ENCODE results near the gene PCNT. TPM values are rescaled to one million over a fixed set of nuclear protein-coding genes. Genes with fewer than 3 reads are reported as not detected.
A peak's percentile ranks its signal among the peaks of the same experiment; 100 is the strongest.

Gene PCNT
- total and polyA plus RNA-seq, 9 of the 15 experiments (the other 6 are each of a cell fraction or from before 2014, with no cell fraction given) = 9.1 to 53.5 (median 31.3) TPM

DNA sequence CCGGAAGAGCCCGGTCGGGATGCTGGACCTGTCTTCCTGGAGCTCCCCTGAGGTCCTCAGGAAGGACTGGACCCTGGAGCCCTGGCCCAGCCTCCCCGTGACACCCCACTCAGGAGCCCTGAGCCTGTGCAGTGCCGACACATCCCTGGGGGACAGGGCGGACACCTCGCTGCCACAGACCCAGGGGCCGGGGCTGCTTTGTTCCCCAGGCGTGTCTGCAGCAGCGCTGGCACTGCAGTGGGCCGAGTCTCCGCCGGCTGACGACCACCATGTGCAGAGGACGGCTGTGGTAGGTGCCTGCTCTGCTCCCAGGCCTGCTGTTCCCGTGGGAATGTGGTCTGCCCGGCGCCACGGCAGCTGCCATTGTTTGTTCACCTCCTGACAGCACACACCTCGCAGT is 92.6 kb downstream of the PCNT start (continued):
- TF ChIP-seq, protein P1, sequence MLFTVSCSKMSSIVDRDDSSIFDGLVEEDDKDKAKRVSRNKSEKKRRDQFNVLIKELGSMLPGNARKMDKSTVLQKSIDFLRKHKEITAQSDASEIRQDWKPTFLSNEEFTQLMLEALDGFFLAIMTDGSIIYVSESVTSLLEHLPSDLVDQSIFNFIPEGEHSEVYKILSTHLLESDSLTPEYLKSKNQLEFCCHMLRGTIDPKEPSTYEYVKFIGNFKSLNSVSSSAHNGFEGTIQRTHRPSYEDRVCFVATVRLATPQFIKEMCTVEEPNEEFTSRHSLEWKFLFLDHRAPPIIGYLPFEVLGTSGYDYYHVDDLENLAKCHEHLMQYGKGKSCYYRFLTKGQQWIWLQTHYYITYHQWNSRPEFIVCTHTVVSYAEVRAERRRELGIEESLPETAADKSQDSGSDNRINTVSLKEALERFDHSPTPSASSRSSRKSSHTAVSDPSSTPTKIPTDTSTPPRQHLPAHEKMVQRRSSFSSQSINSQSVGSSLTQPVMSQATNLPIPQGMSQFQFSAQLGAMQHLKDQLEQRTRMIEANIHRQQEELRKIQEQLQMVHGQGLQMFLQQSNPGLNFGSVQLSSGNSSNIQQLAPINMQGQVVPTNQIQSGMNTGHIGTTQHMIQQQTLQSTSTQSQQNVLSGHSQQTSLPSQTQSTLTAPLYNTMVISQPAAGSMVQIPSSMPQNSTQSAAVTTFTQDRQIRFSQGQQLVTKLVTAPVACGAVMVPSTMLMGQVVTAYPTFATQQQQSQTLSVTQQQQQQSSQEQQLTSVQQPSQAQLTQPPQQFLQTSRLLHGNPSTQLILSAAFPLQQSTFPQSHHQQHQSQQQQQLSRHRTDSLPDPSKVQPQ (CRISPR knock-in tag; IDR thresholded peaks at IDR 0.05; ENCODE audit: borderline replicate concordance) = no peak
- TF ChIP-seq RBM22 (IDR thresholded peaks at IDR 0.05; ENCODE audit: low read depth, low read length, poor library complexity, severe bottlenecking) (peak; percentile 33), POLR2G (IDR thresholded peaks at IDR 0.05; ENCODE audit: low read depth, low read length) (0 out of 2 replicates have a peak, but pooled peaks have one; percentile 12), CC2D1A (IDR thresholded peaks at IDR 0.05) (no peak), SRSF1 (IDR thresholded peaks at IDR 0.05; ENCODE audit: low read depth, low read length) (no peak)
- TF ChIP-seq, protein P2, sequence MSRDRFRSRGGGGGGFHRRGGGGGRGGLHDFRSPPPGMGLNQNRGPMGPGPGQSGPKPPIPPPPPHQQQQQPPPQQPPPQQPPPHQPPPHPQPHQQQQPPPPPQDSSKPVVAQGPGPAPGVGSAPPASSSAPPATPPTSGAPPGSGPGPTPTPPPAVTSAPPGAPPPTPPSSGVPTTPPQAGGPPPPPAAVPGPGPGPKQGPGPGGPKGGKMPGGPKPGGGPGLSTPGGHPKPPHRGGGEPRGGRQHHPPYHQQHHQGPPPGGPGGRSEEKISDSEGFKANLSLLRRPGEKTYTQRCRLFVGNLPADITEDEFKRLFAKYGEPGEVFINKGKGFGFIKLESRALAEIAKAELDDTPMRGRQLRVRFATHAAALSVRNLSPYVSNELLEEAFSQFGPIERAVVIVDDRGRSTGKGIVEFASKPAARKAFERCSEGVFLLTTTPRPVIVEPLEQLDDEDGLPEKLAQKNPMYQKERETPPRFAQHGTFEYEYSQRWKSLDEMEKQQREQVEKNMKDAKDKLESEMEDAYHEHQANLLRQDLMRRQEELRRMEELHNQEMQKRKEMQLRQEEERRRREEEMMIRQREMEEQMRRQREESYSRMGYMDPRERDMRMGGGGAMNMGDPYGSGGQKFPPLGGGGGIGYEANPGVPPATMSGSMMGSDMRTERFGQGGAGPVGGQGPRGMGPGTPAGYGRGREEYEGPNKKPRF (IDR thresholded peaks at IDR 0.05; ENCODE audit: low read depth, low read length) = no peak
